Measurements from ENCODE around the gene SCEL. TPM values are rescaled to one million over a fixed set of nuclear protein-coding genes. Genes with fewer than 3 reads are reported as not detected.

The SCEL gene
- total RNA-seq, 4 donors from 2014 or later: 0.48 TPM; not detected in 3

DNA sequence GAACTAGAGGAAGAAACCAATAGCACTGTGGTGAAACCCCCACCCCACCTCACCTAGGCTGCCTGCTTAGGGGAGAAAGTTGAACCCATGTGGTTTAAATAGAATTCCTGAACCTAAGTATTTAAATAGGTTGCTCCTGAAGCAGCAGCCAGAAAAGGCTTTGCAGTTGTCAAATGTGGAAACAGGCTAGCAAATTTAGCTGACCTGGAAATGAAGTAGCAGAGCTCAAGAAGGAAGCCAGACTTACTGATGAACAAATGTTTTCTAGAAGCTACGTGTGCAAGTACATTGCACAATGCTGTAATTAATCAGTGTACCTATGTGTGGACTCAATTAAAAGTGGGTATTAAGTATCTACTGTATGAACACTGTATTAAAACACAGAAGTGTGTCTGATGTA is 61.3 kb downstream of the SCEL start:
- intact Hi-C loops (cut with DNase I; ENCODE audit: low total_unique reads): no loop called here
- Histone ChIP-seq H3K36me3 (no peaks in the 10 kb centered on the region), H3K27ac (no peak overlapping the region), H3K4me3 (no peak overlapping the region), H3K9me3 (no peaks in the 10 kb centered on the region), H3K4me1 (no peaks in the 10 kb centered on the region), H3K27me3 (no peaks in the 10 kb centered on the region)
- no peak for DNase-seq
- TF ChIP-seq POLR2A (IDR thresholded peaks at IDR 0.05): no peak
- TF ChIP-seq, protein P1, sequence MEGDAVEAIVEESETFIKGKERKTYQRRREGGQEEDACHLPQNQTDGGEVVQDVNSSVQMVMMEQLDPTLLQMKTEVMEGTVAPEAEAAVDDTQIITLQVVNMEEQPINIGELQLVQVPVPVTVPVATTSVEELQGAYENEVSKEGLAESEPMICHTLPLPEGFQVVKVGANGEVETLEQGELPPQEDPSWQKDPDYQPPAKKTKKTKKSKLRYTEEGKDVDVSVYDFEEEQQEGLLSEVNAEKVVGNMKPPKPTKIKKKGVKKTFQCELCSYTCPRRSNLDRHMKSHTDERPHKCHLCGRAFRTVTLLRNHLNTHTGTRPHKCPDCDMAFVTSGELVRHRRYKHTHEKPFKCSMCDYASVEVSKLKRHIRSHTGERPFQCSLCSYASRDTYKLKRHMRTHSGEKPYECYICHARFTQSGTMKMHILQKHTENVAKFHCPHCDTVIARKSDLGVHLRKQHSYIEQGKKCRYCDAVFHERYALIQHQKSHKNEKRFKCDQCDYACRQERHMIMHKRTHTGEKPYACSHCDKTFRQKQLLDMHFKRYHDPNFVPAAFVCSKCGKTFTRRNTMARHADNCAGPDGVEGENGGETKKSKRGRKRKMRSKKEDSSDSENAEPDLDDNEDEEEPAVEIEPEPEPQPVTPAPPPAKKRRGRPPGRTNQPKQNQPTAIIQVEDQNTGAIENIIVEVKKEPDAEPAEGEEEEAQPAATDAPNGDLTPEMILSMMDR (IDR thresholded peaks at IDR 0.05): no peak

DNA sequence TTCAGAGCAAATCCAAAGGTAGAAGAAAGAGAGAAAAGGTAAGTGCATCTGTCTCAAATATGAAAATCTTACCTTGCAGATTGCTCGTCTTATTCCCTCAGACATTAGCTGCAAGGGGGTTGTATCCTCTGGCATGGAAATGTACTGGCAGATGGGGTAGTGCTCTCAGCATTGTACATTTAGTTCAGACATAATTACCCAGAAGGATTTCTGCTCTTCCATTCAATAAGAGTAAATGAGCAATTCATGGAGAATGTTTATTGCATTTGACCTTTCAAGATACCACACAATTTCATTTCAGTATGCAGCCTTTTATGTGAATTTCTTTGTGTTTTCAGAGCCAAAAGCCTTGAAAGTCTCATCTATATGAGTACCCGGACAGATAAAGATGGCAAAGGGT is 63.8 kb downstream of the SCEL start:
- DNase-seq: no peak
- no peaks in the 10 kb centered on the region for H3K36me3 ChIP-seq
- TF ChIP-seq POLR2A (IDR thresholded peaks at IDR 0.05): no peak
- TF ChIP-seq, protein P1 (IDR thresholded peaks at IDR 0.05): no peak
- H3K27ac ChIP-seq: no peak overlapping the region
- no peaks in the 10 kb centered on the region for H3K27me3 ChIP-seq
- H3K4me3 ChIP-seq: no peak overlapping the region
- no peaks in the 10 kb centered on the region for H3K9me3 ChIP-seq
- intact Hi-C loops (cut with DNase I; ENCODE audit: low total_unique reads): no loop called here
- no peaks in the 10 kb centered on the region for H3K4me1 ChIP-seq

- Histone ChIP-seq H3K4me1 (no peaks in the 10 kb centered on the region), H3K27ac (no peak overlapping the region), H3K9me3 (no peaks in the 10 kb centered on the region), H3K27me3 (no peaks in the 10 kb centered on the region), H3K36me3 (no peaks in the 10 kb centered on the region), H3K4me3 (no peak overlapping the region)
- no peak for DNase-seq
- no peak for TF ChIP-seq POLR2A (IDR thresholded peaks at IDR 0.05)
- TF ChIP-seq, protein P1 (IDR thresholded peaks at IDR 0.05): no peak
- intact Hi-C loops (cut with DNase I; ENCODE audit: low total_unique reads): no loop called here
Observed at GRCh38 chr13:77600701-77601100, 65.2 kb downstream of the SCEL start.

- H3K9me3 ChIP-seq: no peaks in the 10 kb centered on the region
Observed at GRCh38 chr13:77611068-77611467, 75.6 kb downstream of the SCEL start.

GRCh38 chr13:77616027-77616426 is 80.5 kb downstream of the SCEL start:
- Histone ChIP-seq H3K27me3 (no peaks in the 10 kb centered on the region), H3K27ac (no peak overlapping the region), H3K4me3 (no peak overlapping the region), H3K36me3 (no peaks in the 10 kb centered on the region), H3K9me3 (no peaks in the 10 kb centered on the region), H3K4me1 (no peaks in the 10 kb centered on the region)
- TF ChIP-seq, protein P1 (IDR thresholded peaks at IDR 0.05): no peak
- TF ChIP-seq POLR2A (IDR thresholded peaks at IDR 0.05): no peak
- DNase-seq: no peak
- intact Hi-C loops (cut with DNase I; ENCODE audit: low total_unique reads): no loop called here

More at GRCh38 chr13:77611068-77611467, 75.6 kb downstream of the SCEL start:
- no peak overlapping the region for H3K27ac ChIP-seq
- no peaks in the 10 kb centered on the region for H3K27me3 ChIP-seq
- DNase-seq: no peak
- intact Hi-C loops (cut with DNase I; ENCODE audit: low total_unique reads): no loop called here
- H3K36me3 ChIP-seq: no peaks in the 10 kb centered on the region
- TF ChIP-seq, protein P1 (IDR thresholded peaks at IDR 0.05): no peak
- TF ChIP-seq POLR2A (IDR thresholded peaks at IDR 0.05): no peak
- no peak overlapping the region for H3K4me3 ChIP-seq
- no peaks in the 10 kb centered on the region for H3K4me1 ChIP-seq
